Right lobe of liver (tissue), 6 donors: Measurements from ENCODE around the gene P2RY14. TPM values are rescaled to one million over a fixed set of nuclear protein-coding genes. Genes with fewer than 3 reads are reported as not detected.
A peak's percentile ranks its signal among the peaks of the same experiment; 100 is the strongest.

ENCODE experiments used
- ATAC-seq, 4 donors: fragments of 200-7000 bp; cut with Tn5 transposase; one replicate each; pipeline ENCODE4 v1.9.1; 2020; ENCODE audit warnings: mild to moderate bottlenecking in 4 of 4, moderate library complexity in 4 of 4
- DNase-seq, 3 donors: peaks; one replicate each; pipeline ENCODE4 v3.0.0-alpha.2; 2020
- H3K27ac ChIP-seq, 3 donors: fragments of 200-600 bp; one replicate each; pipeline ENCODE4 v1.8.0; 2022
- H3K27me3 ChIP-seq, 2 donors: fragments of 200-600 bp; one replicate each; pipeline ENCODE4 v1.8.0; 2022
- H3K36me3 ChIP-seq, 4 donors: fragments of 200-600 bp; sonication (generic) in 1 of 4; one replicate each; pipeline versions ENCODE4 v1.5.1 to v1.8.0; 2017 to 2022; ENCODE audit warnings: control low read depth in 1 of 4
- H3K4me1 ChIP-seq, 4 donors: fragments of 200-600 bp; sonication (generic) in 1 of 4; one replicate each; pipeline versions ENCODE4 v1.5.1 to v1.8.0; 2017 to 2022; ENCODE audit warnings: control low read depth in 1 of 4
- H3K4me3 ChIP-seq, 3 donors: fragments of 200-600 bp; one replicate each; pipeline ENCODE4 v1.8.0; 2022
- H3K9me3 ChIP-seq, 4 donors: fragments of 200-600 bp; sonication (generic) in 1 of 4; one replicate each; pipeline versions ENCODE4 v1.5.1 to v1.8.0; 2017 to 2022; ENCODE audit warnings: control low read depth in 1 of 4
- CTCF ChIP-seq, 4 donors: fragments of 200-600 bp in 3 of 4; fragments of 450-650 bp in 1 of 4; IDR thresholded peaks; one replicate each; pipeline versions ENCODE4 v1.5.1 to v1.8.0; 2016 to 2022; ENCODE audit warnings: antibody characterized with exemption in 4 of 4, mild to moderate bottlenecking in 2 of 4
- POLR2A ChIP-seq: fragments of 450-650 bp; IDR thresholded peaks from one replicate; pipeline ENCODE4 v1.6.1; 2017; ENCODE audit warnings: antibody characterized with exemption, mild to moderate bottlenecking
- WGBS: methylation state at CpG from one replicate; pipeline ENCODE4 v1.1.6; 2018; ENCODE audit warnings: low coverage, low lambda C conversion rate; ENCODE audit not compliant: insufficient coverage; ENCODE audit errors: missing lambda C conversion rate; 5-methylcytosine and 5-hydroxymethylcytosine counted together
- intact Hi-C, 2 donors: fragments of 100-400 bp; cut with DNase I; formaldehyde crosslinking; loops; one replicate each; pipeline versions ENCODE4 v1.11.2 to v1.14.1; 2022
- total RNA-seq, 6 experiments: library from RNA; depleted of rRNA in 2 of 6; stranded (reverse); fragments of >200 nt in 2 of 6; fragmentation: NEBNext Ultra II Directional in 3 of 6; extraction: Animal tissue kit (Norgen Biotek cat#: 25700) in 3 of 6; gene quantifications; one replicate each; pipeline versions ENCODE4 v1.1.0 to v1.2.4, GENCODE V29; 2016 to 2023
- donor health status: DM: no; HTN: yes; CAD: no.
- donor health status: DM: no; HTN: no; CAD: no.
- donor health status: DM: no; HTN: no; CAD: no.
- donor health status: DM: no; HTN: yes; CAD: no.
- donor health status: DM: no; HTN: yes; CAD: no.

Gene P2RY14
- total RNA-seq, 6 experiments from 2014 or later: 0.12 to 0.18 (median 0.12) TPM; not detected in 3

GRCh38 chr3:151300539-151300938 lies 22.2 kb upstream of the P2RY14 start:
- intact Hi-C loops: no loop called here
- no peaks in the 10 kb centered on the region for H3K36me3 ChIP-seq
- H3K4me1 ChIP-seq: no peaks in the 10 kb centered on the region
- no peak for TF ChIP-seq CTCF (IDR thresholded peaks at IDR 0.05)
- peaks cover 0 to 3% (median 0%) of the 10 kb centered on the region in 4 donors for H3K9me3 ChIP-seq
- no peaks in the 10 kb centered on the region for H3K27me3 ChIP-seq
- peak; percentile 19 to 57 (median 46) for ATAC-seq
- WGBS: 75% methylated on average over 1 of the region's 1 CpG
- no peak overlapping the region for H3K4me3 ChIP-seq
- DNase-seq: no peak
- H3K27ac ChIP-seq: no peak overlapping the region

DNA sequence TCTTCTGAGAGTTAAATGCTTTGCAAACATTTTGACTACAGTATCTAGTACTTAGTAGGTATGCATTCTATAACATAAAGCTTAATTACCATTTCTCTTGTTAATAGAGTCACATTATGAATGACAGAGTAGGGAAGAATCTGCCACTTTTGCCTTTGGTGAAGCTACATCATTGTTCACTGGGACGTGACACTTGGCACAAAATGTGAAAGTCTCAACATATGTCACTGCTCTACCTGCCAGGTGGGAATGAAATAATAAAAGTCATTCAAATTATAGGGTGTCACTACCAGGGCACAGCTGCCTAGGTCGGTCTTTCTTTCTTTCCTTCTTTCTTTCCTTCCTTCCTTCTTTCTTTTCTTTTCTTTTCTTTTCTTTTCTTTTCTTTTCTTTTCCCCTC lies 20.7 kb upstream of the P2RY14 start:
- Histone ChIP-seq H3K4me1 (no peaks in the 10 kb centered on the region), H3K36me3 (no peaks in the 10 kb centered on the region), H3K4me3 (no peak overlapping the region), H3K9me3 (no peaks in the 10 kb centered on the region), H3K27ac (no peak overlapping the region), H3K27me3 (no peaks in the 10 kb centered on the region)
- WGBS: 69% methylated on average over 2 of the region's 2 CpGs
- intact Hi-C loops: no loop called here
- ATAC-seq: no peak
- no peak for TF ChIP-seq CTCF (IDR thresholded peaks at IDR 0.05)
- no peak for TF ChIP-seq POLR2A
- no peak for DNase-seq

- intact Hi-C loops: no loop called here
- 42% methylated on average over 2 of the region's 2 CpGs for WGBS
- TF ChIP-seq CTCF (IDR thresholded peaks at IDR 0.05) (no peak), POLR2A (no peak)
- Histone ChIP-seq H3K36me3 (no peaks in the 10 kb centered on the region), H3K27me3 (no peaks in the 10 kb centered on the region), H3K9me3 (no peaks in the 10 kb centered on the region), H3K4me1 (no peaks in the 10 kb centered on the region), H3K27ac (no peak overlapping the region), H3K4me3 (no peak overlapping the region)
- no peak for DNase-seq
- no peak for ATAC-seq
These were observed 19.1 kb upstream of the P2RY14 start for GRCh38 chr3:151297429-151297828.

DNA sequence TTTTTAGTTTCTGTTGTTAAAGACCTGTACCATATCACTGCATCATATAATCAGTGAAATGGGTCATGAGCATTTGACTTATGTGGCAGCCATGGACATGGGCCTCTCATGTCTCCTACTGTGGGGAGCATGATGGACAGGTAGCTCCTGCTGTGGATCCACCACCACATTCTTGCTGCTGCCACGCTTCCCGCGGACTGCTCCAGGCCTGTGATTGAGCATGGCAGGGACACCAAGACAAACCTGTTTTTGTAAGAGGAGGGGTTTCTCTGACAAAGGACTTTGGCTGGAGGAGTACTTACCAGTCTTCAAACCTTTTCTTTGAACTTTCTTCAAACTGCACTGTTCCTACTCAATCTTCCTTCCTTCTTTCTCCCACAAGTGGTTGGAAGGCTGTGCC lies 17.9 kb upstream of the P2RY14 start:
- H3K9me3 ChIP-seq: no peaks in the 10 kb centered on the region
- no peak for ATAC-seq
- H3K27me3 ChIP-seq: no peaks in the 10 kb centered on the region
- DNase-seq: no peak
- H3K4me3 ChIP-seq: no peak overlapping the region
- intact Hi-C loops: no loop called here
- no peaks in the 10 kb centered on the region for H3K36me3 ChIP-seq
- 95% methylated on average over 3 of the region's 3 CpGs for WGBS
- H3K4me1 ChIP-seq: no peaks in the 10 kb centered on the region
- H3K27ac ChIP-seq: no peak overlapping the region
- no peak for TF ChIP-seq CTCF (IDR thresholded peaks at IDR 0.05)

GRCh38 chr3:151293127-151293526 lies 14.8 kb upstream of the P2RY14 start:
- H3K4me1 ChIP-seq: no peaks in the 10 kb centered on the region
- no peaks in the 10 kb centered on the region for H3K27me3 ChIP-seq
- no peak overlapping the region for H3K4me3 ChIP-seq
- WGBS: 62% methylated on average over 6 of the region's 6 CpGs
- DNase-seq (no peak), ATAC-seq (no peak)
- H3K9me3 ChIP-seq: peaks cover 0 to 4% (median 0%) of the 10 kb centered on the region in 4 donors
- TF ChIP-seq POLR2A (no peak), CTCF (IDR thresholded peaks at IDR 0.05) (no peak)
- H3K27ac ChIP-seq: no peak overlapping the region
- no peaks in the 10 kb centered on the region for H3K36me3 ChIP-seq
- intact Hi-C loops: no loop called here
